Neuronal stem cell (in vitro differentiated cells): ENCODE data around the gene CPEB1.

ENCODE experiments used
- DNase-seq: peaks from one replicate; pipeline ENCODE4 v3.0.0-alpha.2; 2013; ENCODE audit warnings: low spot score
- H2AFZ ChIP-seq: one replicate; pipeline ENCODE4 v1.6.1; 2013; ENCODE audit warnings: mild to moderate bottlenecking, low read length, inconsistent platforms
- H2AK5ac ChIP-seq: 2 replicates; pipeline ENCODE4 v1.6.1; 2013; ENCODE audit warnings: low read depth, mild to moderate bottlenecking, inconsistent platforms, low read length, moderate library complexity, mixed read lengths
- H2BK120ac ChIP-seq: 2 replicates; pipeline ENCODE4 v1.6.1; 2013; ENCODE audit warnings: low read depth, mild to moderate bottlenecking, inconsistent platforms, low read length, moderate library complexity, mixed read lengths
- H2BK12ac ChIP-seq: one replicate; pipeline ENCODE4 v1.6.1; 2013; ENCODE audit warnings: low read length, inconsistent platforms
- H2BK15ac ChIP-seq: 2 replicates; pipeline ENCODE4 v1.6.1; 2013; ENCODE audit warnings: mild to moderate bottlenecking, low read length, inconsistent platforms, mixed read lengths
- H2BK5ac ChIP-seq: one replicate; pipeline ENCODE4 v1.6.1; 2013; ENCODE audit warnings: inconsistent platforms, mild to moderate bottlenecking, low read length, moderate library complexity
- H3K14ac ChIP-seq: one replicate; pipeline ENCODE4 v1.6.1; 2013; ENCODE audit warnings: low read length, inconsistent platforms
- H3K18ac ChIP-seq: 2 replicates; pipeline ENCODE4 v1.6.1; 2013; ENCODE audit warnings: low read length, inconsistent platforms
- H3K23ac ChIP-seq: 2 replicates; pipeline ENCODE4 v1.6.1; 2013; ENCODE audit warnings: low read depth, mild to moderate bottlenecking, mixed read lengths, low read length, inconsistent platforms; ENCODE audit not compliant: poor library complexity
- H3K27ac ChIP-seq: replicated peaks from 3 replicates; pipeline ENCODE4 v1.5.1; 2013; ENCODE audit warnings: low read length, inconsistent platforms
- H3K27me3 ChIP-seq, 3 experiments: 2 replicates each; pipeline ENCODE4 v1.6.1; 2013; ENCODE audit warnings: low read length in 3 of 3, mild to moderate bottlenecking in 2 of 3, inconsistent platforms in 1 of 3, low read depth in 1 of 3, mixed read lengths in 1 of 3, moderate library complexity in 1 of 3; ENCODE audit not compliant: control insufficient read depth in 3 of 3, insufficient read depth in 3 of 3
- H3K36me3 ChIP-seq, 2 donors: replicated peaks in 1 of 2; 2 replicates each; pipeline ENCODE4 v1.6.1; 2013; ENCODE audit warnings: low read length in 2 of 2; ENCODE audit not compliant: control insufficient read depth in 2 of 2, insufficient read depth in 2 of 2
- H3K4ac ChIP-seq: 2 replicates; pipeline ENCODE4 v1.6.1; 2013; ENCODE audit warnings: inconsistent platforms, mild to moderate bottlenecking, low read length, moderate library complexity
- H3K4me1 ChIP-seq, 2 donors: 1 replicate in 1 of 2; 2 replicates in 1 of 2; pipeline ENCODE4 v1.6.1; 2013; ENCODE audit warnings: low read length in 2 of 2, low read depth in 1 of 2; ENCODE audit not compliant: control insufficient read depth in 2 of 2, insufficient read depth in 1 of 2
- H3K4me2 ChIP-seq: one replicate; pipeline ENCODE4 v1.6.1; 2013; ENCODE audit warnings: mild to moderate bottlenecking, low read length, inconsistent platforms; ENCODE audit not compliant: insufficient read depth, poor library complexity, severe bottlenecking
- H3K4me3 ChIP-seq, 2 donors: 2 replicates each; pipeline ENCODE4 v1.5.1; 2013; ENCODE audit warnings: low read length in 2 of 2, mild to moderate bottlenecking in 2 of 2, inconsistent platforms in 1 of 2, moderate library complexity in 1 of 2
- H3K79me1 ChIP-seq: one replicate; pipeline ENCODE4 v1.6.1; 2013; ENCODE audit warnings: low read depth, mild to moderate bottlenecking, inconsistent platforms, low read length, moderate library complexity
- H3K9ac ChIP-seq: one replicate; pipeline ENCODE4 v1.6.1; 2013; ENCODE audit warnings: mild to moderate bottlenecking, low read depth, low read length, inconsistent platforms; ENCODE audit not compliant: poor library complexity
- H3K9me3 ChIP-seq, 2 donors: replicated peaks in 1 of 2; 2 replicates each; pipeline versions ENCODE3 to v1.6.1; 2013; ENCODE audit warnings: low read length in 2 of 2, mild to moderate bottlenecking in 2 of 2, inconsistent platforms in 1 of 2, low read depth in 1 of 2, mixed read lengths in 1 of 2, moderate library complexity in 1 of 2; ENCODE audit not compliant: control insufficient read depth in 2 of 2, insufficient read depth in 1 of 2
- H4K8ac ChIP-seq: one replicate; pipeline ENCODE4 v1.6.1; 2013; ENCODE audit warnings: low read depth, mild to moderate bottlenecking, inconsistent platforms, low read length, moderate library complexity
- H4K91ac ChIP-seq: one replicate; pipeline ENCODE4 v1.6.1; 2013; ENCODE audit warnings: low read length, low read depth, mild to moderate bottlenecking, inconsistent platforms; ENCODE audit not compliant: poor library complexity
- WGBS, 2 donors: extraction: QIAGEN DNeasy Blood & Tissue Kit; methylation state at CpG; one replicate each; pipeline ENCODE4 v1.1.7; 2013; ENCODE audit warnings: missing lambda C conversion rate in 2 of 2, mixed read lengths in 1 of 2; ENCODE audit not compliant: insufficient read length in 2 of 2, insufficient replicate concordance in 1 of 2; ENCODE audit errors: extremely low coverage in 2 of 2; 5-methylcytosine and 5-hydroxymethylcytosine counted together

Gene CPEB1

DNA sequence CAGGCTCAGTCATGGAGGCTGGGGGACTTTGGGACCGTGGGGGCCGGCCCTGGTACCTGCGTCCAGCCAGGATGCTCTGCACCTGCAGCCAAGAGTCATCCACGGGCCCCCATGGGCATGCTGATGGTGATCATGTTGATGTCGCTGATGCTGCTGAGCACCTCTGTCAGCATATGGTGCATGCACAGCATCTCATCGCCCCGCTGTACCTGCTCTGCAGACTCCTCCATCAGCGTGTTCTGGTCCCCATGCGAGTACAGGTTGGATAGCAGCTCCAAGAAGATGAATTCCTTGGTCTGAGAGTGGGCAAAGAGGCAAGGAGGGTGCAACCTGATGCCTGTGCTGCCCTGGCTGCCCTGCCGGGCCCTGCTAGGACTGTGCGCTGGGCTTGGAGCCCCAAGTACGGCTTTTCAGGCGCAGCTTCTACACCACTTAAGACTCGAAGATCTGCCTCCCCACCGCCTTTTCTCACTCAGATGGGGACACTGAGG is 114.1 kb downstream of the CPEB1 start:
- H2BK5ac ChIP-seq = no peak overlapping the region
- no peak for DNase-seq
- H4K8ac ChIP-seq = no peak overlapping the region
- H3K27ac ChIP-seq = no peak overlapping the region
- no peak overlapping the region for H3K4ac ChIP-seq
- H3K9ac ChIP-seq = no peak overlapping the region
- H3K4me2 ChIP-seq = no peak overlapping the region
- H3K4me1 ChIP-seq = peaks cover 0 to 2% of the 10 kb centered on the region in 2 donors
- H3K4me3 ChIP-seq = no peak overlapping the region
- no peak overlapping the region for H3K14ac ChIP-seq
- H2AK5ac ChIP-seq = no peak overlapping the region
- WGBS, 2 donors = no CpG with 5 or more reads among the region's 15 CpGs
- no peak overlapping the region for H2BK120ac ChIP-seq
- H2BK15ac ChIP-seq = no peak overlapping the region
- H3K23ac ChIP-seq = no peak overlapping the region
- H2BK12ac ChIP-seq = no peak overlapping the region
- H3K79me1 ChIP-seq = peaks cover 1% of the 10 kb centered on the region
- H3K36me3 ChIP-seq = peaks cover 35 to 48% of the 10 kb centered on the region in 2 donors
- no peak overlapping the region for H4K91ac ChIP-seq
- no peak overlapping the region for H2AFZ ChIP-seq
- no peaks in the 10 kb centered on the region for H3K9me3 ChIP-seq
- peaks cover 0 to 3% (median 0%) of the 10 kb centered on the region in 3 experiments for H3K27me3 ChIP-seq
- H3K18ac ChIP-seq = no peak overlapping the region

DNA sequence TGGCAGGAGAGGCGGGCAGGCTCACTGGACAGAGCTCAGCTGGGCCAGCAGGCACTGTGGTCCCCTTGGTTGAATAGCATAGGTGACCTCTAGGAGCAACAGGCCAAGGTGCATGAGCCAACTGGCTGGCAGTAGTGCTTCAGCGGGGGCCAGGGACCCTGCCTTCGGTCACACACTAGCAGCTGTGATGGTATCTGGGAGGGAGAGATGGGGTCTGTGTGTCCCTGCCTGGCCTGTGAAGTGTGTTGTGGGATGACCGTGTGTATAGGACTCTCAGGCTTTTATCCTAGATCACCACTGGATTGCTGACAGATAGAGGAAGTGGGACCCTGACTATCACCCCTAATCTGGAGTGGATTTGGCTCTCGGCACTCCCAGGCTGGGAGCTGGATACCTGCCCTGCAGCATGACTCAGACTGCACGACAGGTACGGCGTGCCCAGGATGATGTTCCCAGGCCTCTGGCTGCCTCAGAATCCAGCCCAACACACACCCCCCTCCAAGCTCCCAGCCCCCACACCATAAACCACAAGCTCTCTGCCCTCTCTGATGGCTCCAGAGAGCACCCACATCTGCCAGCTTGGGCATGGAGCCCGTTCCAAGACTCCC is 114.7 kb downstream of the CPEB1 start:
- H2BK120ac ChIP-seq = no peak overlapping the region
- whole genome bisulfite sequencing, 2 donors = no CpG with 5 or more reads among the region's 9 CpGs
- H4K8ac ChIP-seq = no peak overlapping the region
- no peak overlapping the region for H3K4me3 ChIP-seq
- H3K4ac ChIP-seq = no peak overlapping the region
- H3K18ac ChIP-seq = no peak overlapping the region
- H2BK5ac ChIP-seq = no peak overlapping the region
- no peak overlapping the region for H4K91ac ChIP-seq
- peaks cover 29 to 42% of the 10 kb centered on the region in 2 donors for H3K36me3 ChIP-seq
- DNase-seq = no peak
- H3K23ac ChIP-seq = no peak overlapping the region
- peaks cover 0 to 3% (median 0%) of the 10 kb centered on the region in 3 experiments for H3K27me3 ChIP-seq
- no peak overlapping the region for H2BK12ac ChIP-seq
- H3K27ac ChIP-seq = no peak overlapping the region
- no peak overlapping the region for H2AK5ac ChIP-seq
- H3K4me1 ChIP-seq = peaks cover 0 to 2% of the 10 kb centered on the region in 2 donors
- no peak overlapping the region for H2AFZ ChIP-seq
- no peak overlapping the region for H3K9ac ChIP-seq
- H3K4me2 ChIP-seq = no peak overlapping the region
- H3K14ac ChIP-seq = no peak overlapping the region
- H3K79me1 ChIP-seq = peaks cover 1% of the 10 kb centered on the region
- no peak overlapping the region for H2BK15ac ChIP-seq
- H3K9me3 ChIP-seq = no peaks in the 10 kb centered on the region

DNA sequence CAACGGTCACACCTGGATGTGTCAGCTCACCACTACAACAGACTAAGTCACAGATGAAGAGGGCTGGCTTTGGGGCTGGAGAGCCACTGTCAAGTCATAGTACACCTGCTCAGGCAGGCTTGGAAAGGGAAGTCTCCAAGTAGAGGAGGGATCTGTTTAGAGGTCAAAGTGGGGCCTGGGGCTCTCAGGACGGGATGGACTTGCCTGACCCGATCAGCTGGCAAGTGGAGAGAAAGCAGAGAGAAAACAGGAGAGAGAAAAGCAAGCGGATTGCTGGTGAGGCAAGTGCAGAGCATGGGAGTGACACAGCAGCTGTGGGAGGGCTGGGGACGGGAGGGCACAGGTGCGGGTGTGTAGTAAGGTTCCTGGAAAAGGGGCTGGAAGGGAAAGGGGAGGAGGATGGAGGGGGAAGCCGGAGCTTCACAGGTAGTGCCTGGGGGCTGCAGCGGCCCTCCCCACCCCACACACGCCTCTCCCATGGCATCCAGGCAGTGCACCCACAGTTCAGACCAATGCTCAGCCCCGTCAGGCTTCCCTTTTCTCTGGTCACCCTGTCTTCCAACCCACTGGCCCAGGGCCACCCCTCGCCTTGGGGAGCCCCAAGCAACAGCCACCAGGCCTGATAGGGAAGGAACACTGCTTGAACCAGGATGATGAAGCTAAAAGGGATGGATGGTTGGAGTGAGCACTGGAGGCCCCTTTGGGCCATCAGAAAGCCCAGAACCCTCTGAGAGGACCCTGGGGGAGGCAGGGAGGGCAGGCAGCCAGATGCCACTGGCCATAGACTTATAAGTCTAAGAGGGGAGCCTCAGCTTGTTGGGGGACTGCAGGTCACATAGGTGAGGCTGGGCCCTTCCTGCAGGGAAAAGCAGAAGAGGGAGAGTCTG is 115.4 kb downstream of the CPEB1 start:
- Histone ChIP-seq H3K27me3 (peaks cover 0 to 3% (median 0%) of the 10 kb centered on the region in 3 experiments), H2BK15ac (no peak overlapping the region), H3K4me2 (peak overlapping the region; percentile 11), H2BK12ac (no peak overlapping the region), H3K9ac (no peak overlapping the region), H3K18ac (no peak overlapping the region), H3K9me3 (no peaks in the 10 kb centered on the region), H3K4me1 (peaks cover 0 to 2% of the 10 kb centered on the region in 2 donors), H3K4ac (no peak overlapping the region), H2AFZ (no peak overlapping the region), H3K27ac (no peak overlapping the region), H2AK5ac (no peak overlapping the region), H3K4me3 (no peak overlapping the region), H3K79me1 (peaks cover 1% of the 10 kb centered on the region), H3K23ac (no peak overlapping the region), H4K8ac (no peak overlapping the region), H2BK5ac (no peak overlapping the region), H3K14ac (no peak overlapping the region), H4K91ac (no peak overlapping the region), H2BK120ac (no peak overlapping the region), H3K36me3 (peaks cover 22 to 35% of the 10 kb centered on the region in 2 donors)
- WGBS, 2 donors = no CpG with 5 or more reads among the region's 11 CpGs
- no peak for DNase-seq
